Measurements from ENCODE around the gene TMEM25.
A peak's percentile ranks its signal among the peaks of the same experiment; 100 is the strongest.
"Not testable (repeated sequence)": the region's sequence is repeated elsewhere in the genome, so short reads cannot be mapped to it uniquely, and the experiment has no call there.

Gene TMEM25

GRCh38 chr11:118530683-118531596, at the start of gene TMEM25:
TMEM25 (plus strand) TSS chr11:118531192; CDS start chr11:118531802, 610 bp downstream.
- ChIA-PET POLR2A (interaction anchor here (1.0 to 1.1 kb wide), 2 partner anchors 20 to 39 kb away, joined by 3 read pairs; no protein-coding TSS in a partner anchor), CTCF (interaction anchor here (0.5 kb wide), 1 partner anchor 13 kb away, joined by 3 read pairs; no protein-coding TSS in a partner anchor)
- TF ChIP-seq SP1 (IDR thresholded peaks at IDR 0.05): no peak
- no peak for TF ChIP-seq HDGF (IDR thresholded peaks at IDR 0.05; ENCODE audit: borderline replicate concordance)
- no peak; the same call in 1 of the 2 replicates for TF ChIP-seq L3MBTL2 (conservative IDR thresholded peaks at IDR 0.05)
- TF ChIP-seq ZNF384 (IDR thresholded peaks at IDR 0.05): no peak
- no peak for TF ChIP-seq BHLHE40 (IDR thresholded peaks at IDR 0.05; ENCODE audit: borderline replicate concordance)
- TF ChIP-seq LEF1 (IDR thresholded peaks at IDR 0.05; ENCODE audit: borderline replicate concordance): no peak
- peak; percentile 84 for DNase-seq (ENCODE audit: extremely low spot score)

- POLR2A ChIA-PET: not testable (repeated sequence)
- CTCF ChIA-PET: interaction anchor here (0.6 kb wide), 1 partner anchor 43 kb away, joined by 3 read pairs; no protein-coding TSS in a partner anchor
Observed at GRCh38 chr11:118481238-118481637, 49.8 kb upstream of the TMEM25 start.

DNA sequence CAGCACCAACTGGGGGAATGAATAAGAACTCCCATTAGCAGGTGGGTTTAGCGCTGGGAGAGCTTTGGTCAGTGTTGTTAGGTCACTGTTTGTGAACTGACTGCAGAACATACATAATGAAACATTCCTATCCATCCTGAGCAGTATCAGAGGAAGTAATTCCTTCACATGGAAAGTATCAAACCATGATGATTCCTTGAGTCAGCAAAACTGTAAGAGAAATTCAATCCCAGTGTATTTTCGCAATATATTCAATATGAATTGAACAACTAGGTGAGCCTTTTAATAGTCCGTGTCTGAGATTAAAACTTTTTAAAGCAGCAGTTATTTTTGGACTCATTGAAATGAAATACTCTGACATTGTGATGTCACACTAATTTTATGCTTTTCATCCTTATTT, 46.6 kb upstream of the TMEM25 start:
- no peak for DNase-seq (ENCODE audit: extremely low spot score)
- CTCF ChIA-PET: no interaction called here
- TF ChIP-seq SUZ12 (IDR thresholded peaks at IDR 0.05): no peak
- TF ChIP-seq TARDBP (IDR thresholded peaks at IDR 0.05): no peak
- no peak for TF ChIP-seq FOXA1 (IDR thresholded peaks at IDR 0.05)
- no peak for TF ChIP-seq FOXM1 (IDR thresholded peaks at IDR 0.05; ENCODE audit: borderline replicate concordance)
- TF ChIP-seq SP1 (IDR thresholded peaks at IDR 0.05): no peak
- TF ChIP-seq NFRKB (IDR thresholded peaks at IDR 0.05): no peak
- TF ChIP-seq CTBP1 (IDR thresholded peaks at IDR 0.05; ENCODE audit: borderline replicate concordance): no peak
- TF ChIP-seq L3MBTL2 (conservative IDR thresholded peaks at IDR 0.05): no peak
- TF ChIP-seq FOXK2 (IDR thresholded peaks at IDR 0.05): no peak
- TF ChIP-seq ZNF384 (IDR thresholded peaks at IDR 0.05): no peak
- TF ChIP-seq BHLHE40 (IDR thresholded peaks at IDR 0.05; ENCODE audit: borderline replicate concordance): no peak
- TF ChIP-seq ARNT (IDR thresholded peaks at IDR 0.05): no peak
- no peak for TF ChIP-seq LEF1 (IDR thresholded peaks at IDR 0.05; ENCODE audit: borderline replicate concordance)
- no peak for TF ChIP-seq HDGF (IDR thresholded peaks at IDR 0.05; ENCODE audit: borderline replicate concordance)
- TF ChIP-seq, protein P1, sequence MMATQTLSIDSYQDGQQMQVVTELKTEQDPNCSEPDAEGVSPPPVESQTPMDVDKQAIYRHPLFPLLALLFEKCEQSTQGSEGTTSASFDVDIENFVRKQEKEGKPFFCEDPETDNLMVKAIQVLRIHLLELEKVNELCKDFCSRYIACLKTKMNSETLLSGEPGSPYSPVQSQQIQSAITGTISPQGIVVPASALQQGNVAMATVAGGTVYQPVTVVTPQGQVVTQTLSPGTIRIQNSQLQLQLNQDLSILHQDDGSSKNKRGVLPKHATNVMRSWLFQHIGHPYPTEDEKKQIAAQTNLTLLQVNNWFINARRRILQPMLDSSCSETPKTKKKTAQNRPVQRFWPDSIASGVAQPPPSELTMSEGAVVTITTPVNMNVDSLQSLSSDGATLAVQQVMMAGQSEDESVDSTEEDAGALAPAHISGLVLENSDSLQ (IDR thresholded peaks at IDR 0.05): no peak
- TF ChIP-seq ELF4 (IDR thresholded peaks at IDR 0.05): no peak
- POLR2A ChIA-PET: no interaction called here

More at GRCh38 chr11:118481238-118481637, 49.8 kb upstream of the TMEM25 start:
- DNase-seq (ENCODE audit: extremely low spot score): not testable (repeated sequence)

GRCh38 chr11:118485273-118485672, 45.7 kb upstream of the TMEM25 start:
- DNase-seq (ENCODE audit: extremely low spot score): no peak
- ChIA-PET POLR2A (no interaction called here), CTCF (no interaction called here)
- TF ChIP-seq SP1 (IDR thresholded peaks at IDR 0.05) (no peak), FOXM1 (IDR thresholded peaks at IDR 0.05; ENCODE audit: borderline replicate concordance) (no peak)

- ChIA-PET CTCF (no interaction called here), POLR2A (no interaction called here)
- TF ChIP-seq BHLHE40 (IDR thresholded peaks at IDR 0.05; ENCODE audit: borderline replicate concordance): no peak
- no peak for TF ChIP-seq L3MBTL2 (conservative IDR thresholded peaks at IDR 0.05)
- no peak for TF ChIP-seq HDGF (IDR thresholded peaks at IDR 0.05; ENCODE audit: borderline replicate concordance)
- TF ChIP-seq FOXK2 (IDR thresholded peaks at IDR 0.05): no peak
- TF ChIP-seq ZNF384 (IDR thresholded peaks at IDR 0.05): no peak
- no peak for TF ChIP-seq CTBP1 (IDR thresholded peaks at IDR 0.05; ENCODE audit: borderline replicate concordance)
- no peak for TF ChIP-seq SUZ12 (IDR thresholded peaks at IDR 0.05)
- no peak for TF ChIP-seq FOXM1 (IDR thresholded peaks at IDR 0.05; ENCODE audit: borderline replicate concordance)
- TF ChIP-seq ARNT (IDR thresholded peaks at IDR 0.05): no peak
- no peak for TF ChIP-seq LEF1 (IDR thresholded peaks at IDR 0.05; ENCODE audit: borderline replicate concordance)
- TF ChIP-seq, protein P1 (IDR thresholded peaks at IDR 0.05): no peak
Observed at GRCh38 chr11:118488480-118489109, 42.4 kb upstream of the TMEM25 start.

DNA sequence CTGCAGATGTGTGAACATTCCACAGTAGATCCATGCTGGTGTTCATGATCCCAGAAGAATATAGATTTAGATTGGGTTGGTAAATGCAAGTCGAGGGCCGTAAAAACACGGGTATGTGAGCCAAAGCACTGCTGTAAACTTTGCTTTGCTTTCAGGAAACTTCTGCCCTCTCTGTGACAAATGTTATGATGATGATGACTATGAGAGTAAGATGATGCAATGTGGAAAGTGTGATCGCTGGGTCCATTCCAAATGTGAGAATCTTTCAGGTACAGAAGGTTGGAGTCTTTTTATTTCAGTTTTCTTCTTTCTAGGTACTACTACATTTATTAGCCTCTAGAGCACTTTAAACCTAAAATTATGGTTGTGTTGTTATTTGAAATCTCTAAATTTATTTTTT, 40.0 kb upstream of the TMEM25 start:
- no peak for DNase-seq (ENCODE audit: extremely low spot score)
- TF ChIP-seq ARNT (IDR thresholded peaks at IDR 0.05) (no peak), HDGF (IDR thresholded peaks at IDR 0.05; ENCODE audit: borderline replicate concordance) (no peak), FOXK2 (IDR thresholded peaks at IDR 0.05) (no peak), FOXA1 (IDR thresholded peaks at IDR 0.05) (no peak), ZNF384 (IDR thresholded peaks at IDR 0.05) (no peak), CTBP1 (IDR thresholded peaks at IDR 0.05; ENCODE audit: borderline replicate concordance) (no peak), TARDBP (IDR thresholded peaks at IDR 0.05) (no peak), BHLHE40 (IDR thresholded peaks at IDR 0.05; ENCODE audit: borderline replicate concordance) (no peak), LEF1 (IDR thresholded peaks at IDR 0.05; ENCODE audit: borderline replicate concordance) (no peak), NFRKB (IDR thresholded peaks at IDR 0.05) (no peak), SP1 (IDR thresholded peaks at IDR 0.05) (no peak), ELF4 (IDR thresholded peaks at IDR 0.05) (no peak), L3MBTL2 (conservative IDR thresholded peaks at IDR 0.05) (no peak), SUZ12 (IDR thresholded peaks at IDR 0.05) (no peak), FOXM1 (IDR thresholded peaks at IDR 0.05; ENCODE audit: borderline replicate concordance) (no peak)
- TF ChIP-seq, protein P1 (IDR thresholded peaks at IDR 0.05): no peak
- ChIA-PET CTCF (no interaction called here), POLR2A (no interaction called here)

More at GRCh38 chr11:118488480-118489109, 42.4 kb upstream of the TMEM25 start:
- DNase-seq (ENCODE audit: extremely low spot score): peak; percentile 74

All from HEK293T (cell line).